WERI-Rb-1 (cell line): Measurements from ENCODE around the gene TUBGCP2.

Experiments used
- DNase-seq: peaks from one replicate; pipeline ENCODE4 v3.0.0-alpha.2; 2020
- H3K27ac ChIP-seq: fragments of 250-450 bp; sonication (Bioruptor Pico); 2 replicates; pipeline ENCODE4 v1.5.1; 2020; ENCODE audit warnings: mild to moderate bottlenecking, moderate library complexity
- H3K27me3 ChIP-seq: fragments of 250-450 bp; sonication (Bioruptor Pico); 2 replicates; pipeline ENCODE4 v1.5.1; 2021; ENCODE audit warnings: mild to moderate bottlenecking, low read depth, moderate library complexity; ENCODE audit not compliant: insufficient read depth, severe bottlenecking
- H3K36me3 ChIP-seq: fragments of 250-450 bp; sonication (Bioruptor Pico); 2 replicates; pipeline ENCODE4 v1.5.1; 2020; ENCODE audit warnings: mild to moderate bottlenecking, moderate library complexity
- H3K4me3 ChIP-seq: 2 replicates; pipeline ENCODE4 v1.5.1; 2011; ENCODE audit warnings: low read depth, mild to moderate bottlenecking, control low read depth, low read length
- H3K9me3 ChIP-seq: fragments of 250-450 bp; sonication (Bioruptor Pico); 2 replicates; pipeline ENCODE4 v1.5.1; 2021; ENCODE audit warnings: mild to moderate bottlenecking, moderate library complexity; ENCODE audit not compliant: severe bottlenecking
- CTCF ChIP-seq: IDR thresholded peaks from 2 replicates; pipeline ENCODE4 v1.5.1; 2011; ENCODE audit warnings: low read depth, mild to moderate bottlenecking, control low read depth, inconsistent platforms, low read length

TUBGCP2 gene

GRCh38 chr10:133327651-133328357 is 19.1 kb upstream of the TUBGCP2 start:
- no peak for TF ChIP-seq CTCF
- no peak overlapping the region for H3K27ac ChIP-seq
- H3K36me3 ChIP-seq = no peaks in the 10 kb centered on the region
- DNase-seq = no peak
- H3K27me3 ChIP-seq = peaks cover 14% of the 10 kb centered on the region
- peaks cover 5% of the 10 kb centered on the region for H3K9me3 ChIP-seq
- no peak overlapping the region for H3K4me3 ChIP-seq

DNA sequence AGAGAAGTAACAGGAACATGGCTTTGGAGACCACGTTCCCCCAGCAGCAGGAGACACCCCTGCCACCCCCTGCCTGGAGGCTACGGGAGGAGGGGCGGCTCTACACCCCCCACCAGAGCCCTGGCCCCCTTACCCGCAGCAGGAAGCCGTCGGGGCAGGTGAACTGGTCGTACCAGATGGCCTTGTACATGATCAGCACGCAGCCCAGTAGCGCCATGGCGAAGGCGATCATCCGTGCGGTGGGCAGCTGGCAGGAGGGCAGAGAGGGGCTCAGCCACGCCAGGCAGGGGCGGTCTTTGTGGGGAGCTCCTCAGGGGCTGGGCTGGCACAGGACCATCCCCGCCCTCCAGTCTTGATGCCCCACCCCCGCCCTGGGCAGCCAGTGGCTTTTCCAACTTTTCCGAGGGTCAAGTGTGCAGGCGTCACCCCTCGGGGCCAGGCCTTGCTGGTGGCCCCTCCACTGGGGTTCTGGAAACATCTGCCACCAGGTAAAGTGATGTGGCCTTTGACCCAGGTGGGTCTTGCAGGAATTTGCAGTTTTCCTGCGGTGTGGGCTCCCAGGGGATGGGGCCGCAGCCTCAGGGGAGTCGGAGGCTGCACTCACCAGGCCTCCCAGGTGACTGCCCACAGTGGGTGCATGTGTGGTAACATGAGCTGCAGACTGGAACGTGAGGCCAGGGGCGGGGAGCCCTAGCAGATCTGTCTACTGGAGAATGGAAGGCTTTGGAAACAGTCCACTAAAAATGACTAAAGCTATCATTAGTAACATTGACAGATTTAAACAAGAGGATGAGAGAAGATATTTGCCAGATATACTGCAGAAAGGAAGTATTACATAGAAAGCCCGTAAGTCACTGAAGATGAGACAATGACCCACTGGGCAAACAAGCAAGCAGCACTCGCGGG is 18.3 kb upstream of the TUBGCP2 start:
- Histone ChIP-seq H3K9me3 (no peaks in the 10 kb centered on the region), H3K36me3 (no peaks in the 10 kb centered on the region), H3K27ac (no peak overlapping the region), H3K4me3 (no peak overlapping the region), H3K27me3 (peaks cover 7% of the 10 kb centered on the region)
- no peak for DNase-seq
- TF ChIP-seq CTCF = no peak

DNA sequence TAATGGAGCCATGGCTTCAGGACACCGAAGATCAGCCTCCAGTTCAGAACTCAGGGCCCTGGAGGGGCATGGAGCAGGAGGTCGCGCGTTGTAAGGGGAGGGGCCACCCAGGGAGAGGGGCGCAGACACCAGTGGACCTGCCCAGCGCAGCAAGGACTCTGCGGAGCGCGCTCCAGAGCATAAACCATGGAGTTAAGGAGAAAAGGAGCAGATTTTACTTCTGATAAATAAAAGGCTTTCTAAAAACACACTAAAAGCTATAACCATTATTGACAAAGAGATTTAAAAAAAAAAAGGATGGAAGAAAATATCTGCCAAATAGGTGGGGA is 17.5 kb upstream of the TUBGCP2 start:
- Histone ChIP-seq H3K4me3 (peak overlapping the region; percentile 69), H3K27ac (no peak overlapping the region), H3K36me3 (no peaks in the 10 kb centered on the region), H3K27me3 (peaks cover 3% of the 10 kb centered on the region), H3K9me3 (peaks cover 2% of the 10 kb centered on the region)
- no peak for TF ChIP-seq CTCF
- no peak for DNase-seq

GRCh38 chr10:133325440-133326222 is 17.0 kb upstream of the TUBGCP2 start:
- no peaks in the 10 kb centered on the region for H3K36me3 ChIP-seq
- H3K9me3 ChIP-seq = peaks cover 7% of the 10 kb centered on the region
- H3K27me3 ChIP-seq = peaks cover 3% of the 10 kb centered on the region
- peak; percentile 61 for DNase-seq
- H3K4me3 ChIP-seq = peak overlapping the region; percentile 69
- TF ChIP-seq CTCF = 0 out of 2 replicates have a peak, but pooled peaks have one; percentile 4
- peak overlapping the region; percentile 36; the same call in 1 of the 2 replicates for H3K27ac ChIP-seq

DNA sequence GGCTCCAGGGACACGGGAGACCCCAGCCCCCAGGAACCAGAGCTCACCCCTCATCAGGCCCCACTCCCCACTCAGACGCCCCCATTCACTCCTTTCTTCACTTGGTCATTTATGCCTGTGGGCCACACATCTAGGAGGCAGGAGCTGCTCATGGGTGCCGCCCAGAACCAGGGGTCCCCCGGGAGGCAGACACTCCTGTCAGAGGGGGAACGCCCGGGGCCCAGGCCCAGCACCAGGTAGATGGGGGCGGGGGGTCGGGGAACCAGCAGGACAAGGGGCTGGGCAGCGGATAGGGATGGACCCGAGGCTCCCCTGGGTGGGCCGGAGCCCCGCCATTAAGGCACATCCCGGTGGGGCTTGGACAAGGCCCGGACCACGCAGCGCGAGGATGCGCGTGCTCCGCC is 16.2 kb upstream of the TUBGCP2 start:
- H3K27ac ChIP-seq = peak overlapping the region; percentile 36; the same call in 1 of the 2 replicates
- peak overlapping the region; percentile 69 for H3K4me3 ChIP-seq
- no peak for TF ChIP-seq CTCF
- no peak for DNase-seq
- H3K9me3 ChIP-seq = peaks cover 8% of the 10 kb centered on the region
- H3K36me3 ChIP-seq = no peaks in the 10 kb centered on the region
- H3K27me3 ChIP-seq = peaks cover 3% of the 10 kb centered on the region
